Astrocyte (in vitro differentiated cells and primary cell): ENCODE data around the gene DPP9. TPM values are rescaled to one million over a fixed set of nuclear protein-coding genes. Genes with fewer than 3 reads are reported as not detected.

Experiments
- DNase-seq: peaks from one replicate; pipeline ENCODE4 v3.0.0-alpha.2; 2010; ENCODE audit warnings: low read depth
- FAIRE-seq: peaks from 2 replicates; lab custom pipeline; 2011; peaks lifted over from hg19 to GRCh38; lab: Jason Lieb, UNC
- H2AFZ ChIP-seq: 2 replicates; pipeline ENCODE4 v1.6.0; 2012; ENCODE audit warnings: low read depth, low read length, inconsistent platforms
- H3K27ac ChIP-seq: 2 replicates; pipeline ENCODE4 v1.5.1; 2011; ENCODE audit warnings: low read depth, low read length, inconsistent platforms
- H3K27me3 ChIP-seq: 2 replicates; pipeline ENCODE4 v1.6.0; 2011; ENCODE audit warnings: low read length, inconsistent platforms; ENCODE audit not compliant: insufficient read depth
- H3K36me3 ChIP-seq: 2 replicates; pipeline ENCODE4 v1.5.1; 2011; ENCODE audit warnings: low read length, inconsistent platforms; ENCODE audit not compliant: insufficient read depth
- H3K4me1 ChIP-seq: 2 replicates; pipeline ENCODE4 v1.5.1; 2011; ENCODE audit warnings: low read length, inconsistent platforms; ENCODE audit not compliant: insufficient read depth
- H3K4me2 ChIP-seq: 2 replicates; pipeline ENCODE4 v1.6.0; 2012; ENCODE audit warnings: low read length, inconsistent platforms
- H3K4me3 ChIP-seq: 2 replicates; pipeline ENCODE4 v1.5.1; 2011; ENCODE audit warnings: low read depth, mild to moderate bottlenecking, low read length, inconsistent platforms; ENCODE audit not compliant: insufficient read depth
- H3K79me2 ChIP-seq: 2 replicates; pipeline ENCODE4 v1.6.0; 2012; ENCODE audit warnings: mild to moderate bottlenecking, low read length, inconsistent platforms; ENCODE audit not compliant: insufficient read depth
- H3K9ac ChIP-seq: 2 replicates; pipeline ENCODE4 v1.6.0; 2012; ENCODE audit warnings: mild to moderate bottlenecking, low read length, inconsistent platforms
- H3K9me3 ChIP-seq: 2 replicates; pipeline ENCODE4 v1.5.1; 2012; ENCODE audit warnings: low read depth, mild to moderate bottlenecking, low read length, inconsistent platforms; ENCODE audit not compliant: insufficient read depth
- H4K20me1 ChIP-seq: 2 replicates; pipeline ENCODE4 v1.6.0; 2012; ENCODE audit warnings: low read length, inconsistent platforms; ENCODE audit not compliant: insufficient read depth
- H3K27ac Mint-ChIP-seq: one replicate; pipeline ENCODE4 v1.8.0; 2021; ENCODE audit warnings: mild to moderate bottlenecking, mixed read lengths; ENCODE audit not compliant: unreplicated experiment
- H3K27me3 Mint-ChIP-seq: one replicate; pipeline ENCODE4 v1.8.0; 2021; ENCODE audit warnings: low read depth, mixed read lengths; ENCODE audit not compliant: unreplicated experiment
- H3K36me3 Mint-ChIP-seq: one replicate; pipeline ENCODE4 v1.8.0; 2021; ENCODE audit warnings: low read depth, mixed read lengths; ENCODE audit not compliant: unreplicated experiment
- H3K4me1 Mint-ChIP-seq: one replicate; pipeline ENCODE4 v1.8.0; 2021; ENCODE audit warnings: low read depth, mixed read lengths; ENCODE audit not compliant: unreplicated experiment
- H3K4me3 Mint-ChIP-seq: one replicate; pipeline ENCODE4 v1.8.0; 2021; ENCODE audit warnings: mild to moderate bottlenecking, moderate library complexity, mixed read lengths; ENCODE audit not compliant: unreplicated experiment
- H3K9me3 Mint-ChIP-seq: one replicate; pipeline ENCODE4 v1.8.0; 2021; ENCODE audit warnings: mild to moderate bottlenecking, mixed read lengths; ENCODE audit not compliant: unreplicated experiment
- EZH2 ChIP-seq: IDR thresholded peaks from 2 replicates; pipeline ENCODE4 v1.6.1; 2012; ENCODE audit warnings: mild to moderate bottlenecking, low read length, inconsistent platforms; ENCODE audit not compliant: insufficient read depth
- total RNA-seq: library from RNA; stranded (reverse); gene quantifications from 2 replicates; pipeline ENCODE4 v1.2.1, GENCODE V29; 2021
- TF ChIP-seq, protein P1 (sequence below): IDR thresholded peaks from 2 replicates; pipeline ENCODE4 v1.5.1; 2011; ENCODE audit warnings: low read depth, mild to moderate bottlenecking, inconsistent platforms, low read length, moderate library complexity; ENCODE audit not compliant: insufficient read depth

The DPP9 gene
- total RNA-seq, 1 donor from 2014 or later, result 50.0 TPM

DNA sequence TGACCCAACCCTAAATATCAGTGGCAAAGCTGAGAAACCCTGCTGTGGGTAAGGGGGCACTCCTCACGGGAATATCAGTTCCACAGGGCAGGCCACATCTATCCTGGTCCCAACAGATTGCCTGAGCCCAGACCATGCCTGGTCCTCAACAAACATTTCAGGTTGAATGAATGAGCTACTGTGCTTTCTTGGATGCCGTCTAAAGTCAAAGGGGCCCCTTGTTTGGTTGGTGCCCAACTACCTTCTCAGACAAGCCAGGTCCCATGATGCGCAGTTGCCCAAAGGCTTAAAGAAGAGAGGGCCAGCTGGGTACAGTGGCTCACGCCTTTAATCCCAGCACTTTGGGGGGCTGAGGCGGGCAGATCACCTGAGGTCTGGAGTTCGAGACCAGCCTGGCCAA, 2.4 kb downstream of the DPP9 start:
- Histone ChIP-seq H3K4me2 (peak overlapping the region; percentile 98), H3K79me2 (peaks cover 50% of the 10 kb centered on the region), H3K27me3 (no peaks in the 10 kb centered on the region), H4K20me1 (no peaks in the 10 kb centered on the region), H3K4me1 (peaks cover 45% of the 10 kb centered on the region), H3K9me3 (no peaks in the 10 kb centered on the region), H3K36me3 (peaks cover 5% of the 10 kb centered on the region), H2AFZ (no peak overlapping the region), H3K9ac (no peak overlapping the region), H3K4me3 (no peak overlapping the region), H3K27ac (no peak overlapping the region)
- H3K27ac Mint-ChIP-seq, result no peak overlapping the region
- H3K27me3 Mint-ChIP-seq, result no peaks in the 10 kb centered on the region
- peaks cover 5% of the 10 kb centered on the region for H3K36me3 Mint-ChIP-seq
- peaks cover 8% of the 10 kb centered on the region for H3K4me1 Mint-ChIP-seq
- FAIRE-seq, result no peak
- H3K9me3 Mint-ChIP-seq, result no peaks in the 10 kb centered on the region
- H3K4me3 Mint-ChIP-seq, result no peak overlapping the region
- TF ChIP-seq, protein P1, sequence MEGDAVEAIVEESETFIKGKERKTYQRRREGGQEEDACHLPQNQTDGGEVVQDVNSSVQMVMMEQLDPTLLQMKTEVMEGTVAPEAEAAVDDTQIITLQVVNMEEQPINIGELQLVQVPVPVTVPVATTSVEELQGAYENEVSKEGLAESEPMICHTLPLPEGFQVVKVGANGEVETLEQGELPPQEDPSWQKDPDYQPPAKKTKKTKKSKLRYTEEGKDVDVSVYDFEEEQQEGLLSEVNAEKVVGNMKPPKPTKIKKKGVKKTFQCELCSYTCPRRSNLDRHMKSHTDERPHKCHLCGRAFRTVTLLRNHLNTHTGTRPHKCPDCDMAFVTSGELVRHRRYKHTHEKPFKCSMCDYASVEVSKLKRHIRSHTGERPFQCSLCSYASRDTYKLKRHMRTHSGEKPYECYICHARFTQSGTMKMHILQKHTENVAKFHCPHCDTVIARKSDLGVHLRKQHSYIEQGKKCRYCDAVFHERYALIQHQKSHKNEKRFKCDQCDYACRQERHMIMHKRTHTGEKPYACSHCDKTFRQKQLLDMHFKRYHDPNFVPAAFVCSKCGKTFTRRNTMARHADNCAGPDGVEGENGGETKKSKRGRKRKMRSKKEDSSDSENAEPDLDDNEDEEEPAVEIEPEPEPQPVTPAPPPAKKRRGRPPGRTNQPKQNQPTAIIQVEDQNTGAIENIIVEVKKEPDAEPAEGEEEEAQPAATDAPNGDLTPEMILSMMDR, result no peak
- TF ChIP-seq EZH2, result no peak
- DNase-seq, result no peak

DNA sequence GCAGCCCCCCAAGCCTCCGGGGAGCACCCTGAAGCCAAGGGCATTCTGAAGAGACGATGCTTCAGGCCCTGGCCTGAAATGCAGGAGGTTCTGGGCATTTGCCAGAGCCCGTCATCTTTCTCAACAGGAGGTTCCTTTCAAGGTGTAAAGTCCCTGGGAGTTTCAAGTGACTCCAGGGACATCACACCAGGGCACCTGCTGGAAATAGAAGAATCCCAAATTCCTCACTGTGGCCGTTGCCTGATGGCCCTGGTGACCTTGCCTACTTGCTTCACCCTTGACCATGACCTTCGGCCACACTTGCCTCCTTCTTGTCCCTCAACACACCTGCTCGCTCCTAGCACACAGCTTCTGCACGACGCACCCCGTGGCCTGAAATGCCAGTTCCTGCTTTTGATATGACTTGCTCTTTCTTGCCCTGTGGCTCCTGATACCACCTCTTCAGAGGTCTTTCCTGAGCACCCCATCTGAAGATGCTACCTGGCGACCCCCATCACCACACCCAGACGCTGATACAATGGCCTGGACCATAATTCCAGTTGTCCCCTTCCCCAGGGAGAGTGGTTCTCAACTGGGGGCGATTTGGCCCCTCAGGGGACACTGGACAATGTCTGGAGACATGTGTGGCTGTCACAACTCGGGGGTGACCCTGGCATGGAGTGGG, 3.5 kb downstream of the DPP9 start:
- Histone ChIP-seq H4K20me1 (no peaks in the 10 kb centered on the region), H3K4me1 (peaks cover 45% of the 10 kb centered on the region), H3K36me3 (peaks cover 10% of the 10 kb centered on the region), H2AFZ (no peak overlapping the region), H3K27me3 (no peaks in the 10 kb centered on the region), H3K27ac (no peak overlapping the region), H3K4me2 (no peak overlapping the region), H3K9me3 (no peaks in the 10 kb centered on the region), H3K9ac (no peak overlapping the region), H3K79me2 (peaks cover 60% of the 10 kb centered on the region), H3K4me3 (no peak overlapping the region)
- Mint-ChIP-seq H3K4me3 (no peak overlapping the region), H3K36me3 (peaks cover 8% of the 10 kb centered on the region), H3K27ac (no peak overlapping the region), H3K4me1 (peaks cover 8% of the 10 kb centered on the region), H3K27me3 (no peaks in the 10 kb centered on the region), H3K9me3 (no peaks in the 10 kb centered on the region)
- no peak for FAIRE-seq
- no peak for DNase-seq
- no peak for TF ChIP-seq EZH2
- TF ChIP-seq, protein P1, result no peak

DNA sequence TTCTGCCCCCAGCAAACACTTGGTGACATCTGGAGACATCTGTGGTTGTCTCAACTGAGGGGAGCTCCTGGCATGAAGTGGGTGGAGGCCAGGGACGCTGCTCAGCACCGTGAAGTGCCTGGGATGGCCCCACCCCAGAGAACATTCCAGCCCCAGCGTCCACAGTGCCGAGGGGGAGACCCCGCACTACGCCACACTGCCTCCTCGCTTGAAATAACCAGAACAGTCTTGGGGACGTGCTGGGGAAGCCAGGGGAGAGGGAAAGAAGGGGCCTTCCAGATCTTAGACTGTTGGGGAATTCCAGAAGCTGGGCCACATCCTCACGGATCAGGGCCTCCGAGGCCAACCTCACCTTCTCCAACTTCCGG, 4.2 kb downstream of the DPP9 start:
- TF ChIP-seq, protein P1, result no peak
- TF ChIP-seq EZH2, result no peak
- H3K4me2 ChIP-seq, result no peak overlapping the region
- H3K27ac Mint-ChIP-seq, result no peak overlapping the region
- peaks cover 48% of the 10 kb centered on the region for H3K4me1 ChIP-seq
- H3K36me3 Mint-ChIP-seq, result peaks cover 11% of the 10 kb centered on the region
- H3K9me3 Mint-ChIP-seq, result no peaks in the 10 kb centered on the region
- H3K9me3 ChIP-seq, result no peaks in the 10 kb centered on the region
- no peak overlapping the region for H3K27ac ChIP-seq
- H3K4me3 Mint-ChIP-seq, result no peak overlapping the region
- H3K4me3 ChIP-seq, result no peak overlapping the region
- no peak for DNase-seq
- no peaks in the 10 kb centered on the region for H4K20me1 ChIP-seq
- no peaks in the 10 kb centered on the region for H3K27me3 ChIP-seq
- peaks cover 13% of the 10 kb centered on the region for H3K36me3 ChIP-seq
- no peak overlapping the region for H3K9ac ChIP-seq
- H2AFZ ChIP-seq, result no peak overlapping the region
- peaks cover 64% of the 10 kb centered on the region for H3K79me2 ChIP-seq
- no peak for FAIRE-seq
- H3K4me1 Mint-ChIP-seq, result peaks cover 10% of the 10 kb centered on the region
- H3K27me3 Mint-ChIP-seq, result no peaks in the 10 kb centered on the region
